OCI-LY3 (cell line): ENCODE measurements around the gene SLC44A3.

ENCODE experiments used
- H2AFZ ChIP-seq: fragments of 200-600, 300-600 bp; shearing (Covaris generic); 2 replicates; pipeline ENCODE4 v1.6.0; 2014; ENCODE audit warnings: antibody characterized with exemption, low read depth, low read length
- H3K27ac ChIP-seq: fragments of 200-600, 300-600 bp; sonication (generic); 2 replicates; pipeline ENCODE4 v1.5.1; 2014; ENCODE audit warnings: mild to moderate bottlenecking, low read length, moderate library complexity, mixed read lengths
- H3K27me3 ChIP-seq: fragments of 200-600, 300-600 bp; sonication (generic); 2 replicates; pipeline ENCODE4 v1.6.1; 2014; ENCODE audit warnings: low read depth, low read length, mixed read lengths
- H3K36me3 ChIP-seq: fragments of 200-600, 300-600 bp; sonication (generic); replicated peaks from 2 replicates; pipeline ENCODE3; 2014; ENCODE audit warnings: low read depth, low read length, mixed read lengths
- H3K4me1 ChIP-seq: fragments of 300-600, 200-600 bp; sonication (generic); 2 replicates; pipeline ENCODE4 v1.6.1; 2014; ENCODE audit warnings: low read length, mixed read lengths
- H3K4me2 ChIP-seq: fragments of 200-600, 300-600 bp; sonication (generic); 2 replicates; pipeline ENCODE4 v1.6.1; 2014; ENCODE audit warnings: low read length, mixed read lengths
- H3K4me3 ChIP-seq: fragments of 300-600, 200-600 bp; sonication (generic); 2 replicates; pipeline ENCODE4 v1.5.1; 2014; ENCODE audit warnings: antibody characterized with exemption, mild to moderate bottlenecking, low read length, moderate library complexity
- H3K79me2 ChIP-seq: fragments of 300-600, 200-600 bp; shearing (Covaris generic); 2 replicates; pipeline ENCODE4 v1.6.1; 2014; ENCODE audit warnings: mild to moderate bottlenecking, low read length, mixed read lengths
- H3K9ac ChIP-seq: fragments of 300-600, 200-600 bp; shearing (Covaris generic); 2 replicates; pipeline ENCODE4 v1.6.0; 2014; ENCODE audit warnings: mild to moderate bottlenecking, low read length, moderate library complexity
- H3K9me3 ChIP-seq: fragments of 200-600, 300-600 bp; shearing (Covaris generic); 2 replicates; pipeline ENCODE4 v1.6.1; 2014; ENCODE audit warnings: low read length, mixed read lengths; ENCODE audit not compliant: insufficient read depth
- H4K20me1 ChIP-seq: fragments of 200-600, 300-600 bp; sonication (generic); 2 replicates; pipeline ENCODE4 v1.6.1; 2016; ENCODE audit warnings: low read length, mixed read lengths; ENCODE audit not compliant: insufficient read depth
- CTCF ChIP-seq: fragments of 200-600, 300-600 bp; sonication (generic); IDR thresholded peaks from 2 replicates; pipeline ENCODE4 v1.5.1; 2014; ENCODE audit warnings: antibody characterized with exemption, low read length, low read depth
- EZH2phosphoT487 ChIP-seq: fragments of 200-600 bp; shearing (Covaris generic); IDR thresholded peaks from 2 replicates; pipeline ENCODE4 v1.6.1; 2018; ENCODE audit warnings: antibody characterized with exemption, mixed run types, low read depth

Gene SLC44A3

GRCh38 chr1:94817712-94818111 lies 2.4 kb upstream of the SLC44A3 start:
- Histone ChIP-seq H4K20me1 (no peaks in the 10 kb centered on the region), H3K4me3 (no peak overlapping the region), H3K36me3 (no peaks in the 10 kb centered on the region), H3K9me3 (no peaks in the 10 kb centered on the region), H3K27me3 (no peaks in the 10 kb centered on the region), H3K79me2 (no peaks in the 10 kb centered on the region), H3K27ac (no peak overlapping the region), H3K4me2 (no peak overlapping the region), H3K4me1 (no peaks in the 10 kb centered on the region), H3K9ac (no peak overlapping the region), H2AFZ (no peak overlapping the region)
- TF ChIP-seq EZH2phosphoT487 = no peak
- no peak for TF ChIP-seq CTCF

- no peaks in the 10 kb centered on the region for H3K36me3 ChIP-seq
- no peaks in the 10 kb centered on the region for H3K4me1 ChIP-seq
- no peak overlapping the region for H3K9ac ChIP-seq
- no peak overlapping the region for H3K27ac ChIP-seq
- H3K4me3 ChIP-seq = no peak overlapping the region
- H2AFZ ChIP-seq = no peak overlapping the region
- no peaks in the 10 kb centered on the region for H3K9me3 ChIP-seq
- H3K27me3 ChIP-seq = no peaks in the 10 kb centered on the region
- H4K20me1 ChIP-seq = no peaks in the 10 kb centered on the region
- H3K79me2 ChIP-seq = no peaks in the 10 kb centered on the region
- TF ChIP-seq EZH2phosphoT487 (no peak), CTCF (no peak)
- no peak overlapping the region for H3K4me2 ChIP-seq
Observed at GRCh38 chr1:94819238-94819944, 766 bp upstream of the SLC44A3 start.

GRCh38 chr1:94820936-94821335 lies 779 bp downstream of the SLC44A3 start:
- Histone ChIP-seq H3K9ac (no peak overlapping the region), H3K79me2 (no peaks in the 10 kb centered on the region), H3K27me3 (no peaks in the 10 kb centered on the region), H3K4me3 (no peak overlapping the region), H3K9me3 (no peaks in the 10 kb centered on the region), H3K36me3 (no peaks in the 10 kb centered on the region), H2AFZ (no peak overlapping the region), H3K4me1 (no peaks in the 10 kb centered on the region), H3K27ac (no peak overlapping the region), H3K4me2 (no peak overlapping the region), H4K20me1 (no peaks in the 10 kb centered on the region)
- TF ChIP-seq CTCF = no peak
- no peak for TF ChIP-seq EZH2phosphoT487

- H3K9ac ChIP-seq = no peak overlapping the region
- H3K27me3 ChIP-seq = no peaks in the 10 kb centered on the region
- TF ChIP-seq CTCF (no peak), EZH2phosphoT487 (no peak)
- no peak overlapping the region for H3K4me2 ChIP-seq
- H3K4me3 ChIP-seq = no peak overlapping the region
- no peak overlapping the region for H2AFZ ChIP-seq
- no peaks in the 10 kb centered on the region for H3K9me3 ChIP-seq
- no peaks in the 10 kb centered on the region for H3K4me1 ChIP-seq
- H3K79me2 ChIP-seq = no peaks in the 10 kb centered on the region
- H3K36me3 ChIP-seq = no peaks in the 10 kb centered on the region
- H3K27ac ChIP-seq = no peak overlapping the region
- H4K20me1 ChIP-seq = no peaks in the 10 kb centered on the region
Observed at GRCh38 chr1:94821636-94822305, 1.6 kb downstream of the SLC44A3 start.
